PFSK-1 (cell line): Measurements from ENCODE around the gene NABP1. TPM values are rescaled to one million over a fixed set of nuclear protein-coding genes. Genes with fewer than 3 reads are reported as not detected.

ENCODE experiments used
- FOXP2 ChIP-seq: optimal IDR thresholded peaks from 2 replicates; pipeline ENCODE3; 2011; ENCODE audit warnings: borderline replicate concordance, control low read depth, inconsistent platforms; ENCODE audit not compliant: insufficient read depth; ENCODE audit errors: extremely low read length, extremely low read depth
- POLR2AphosphoS5 ChIP-seq: IDR thresholded peaks from 2 replicates; pipeline ENCODE4 v1.6.1; 2012; ENCODE audit warnings: low read depth, mild to moderate bottlenecking, control low read depth, low read length, moderate library complexity
- SIN3A ChIP-seq: IDR thresholded peaks from 2 replicates; pipeline ENCODE4 v1.6.1; 2012; ENCODE audit warnings: mild to moderate bottlenecking, low read length, moderate library complexity, borderline replicate concordance; ENCODE audit not compliant: insufficient read depth
- TAF1 ChIP-seq: IDR thresholded peaks from 2 replicates; pipeline ENCODE4 v1.6.1; 2012; ENCODE audit warnings: low read length, control low read depth, borderline replicate concordance; ENCODE audit not compliant: insufficient read depth
- polyA plus RNA-seq: library from polyadenylated mRNA; unstranded; fragments of >200 nt; gene quantifications from one replicate; pipeline ENCODE4 v1.2.1, GENCODE V29; 2012; ENCODE audit warnings: low read depth, missing spikeins; ENCODE audit not compliant: insufficient read length
- TF ChIP-seq, protein P1 (sequence below), 2 experiments: IDR thresholded peaks; 2 replicates each; pipeline versions ENCODE4 v1.6.1 to v1.8.0; 2011 to 2012; ENCODE audit warnings: low read depth in 2 of 2, low read length in 2 of 2, control low read depth in 1 of 2, inconsistent platforms in 1 of 2, mild to moderate bottlenecking in 1 of 2, moderate library complexity in 1 of 2; ENCODE audit not compliant: insufficient read depth in 1 of 2

Gene NABP1, protein sequence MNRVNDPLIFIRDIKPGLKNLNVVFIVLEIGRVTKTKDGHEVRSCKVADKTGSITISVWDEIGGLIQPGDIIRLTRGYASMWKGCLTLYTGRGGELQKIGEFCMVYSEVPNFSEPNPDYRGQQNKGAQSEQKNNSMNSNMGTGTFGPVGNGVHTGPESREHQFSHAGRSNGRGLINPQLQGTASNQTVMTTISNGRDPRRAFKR
- polyA plus RNA-seq = 3.7 TPM

DNA sequence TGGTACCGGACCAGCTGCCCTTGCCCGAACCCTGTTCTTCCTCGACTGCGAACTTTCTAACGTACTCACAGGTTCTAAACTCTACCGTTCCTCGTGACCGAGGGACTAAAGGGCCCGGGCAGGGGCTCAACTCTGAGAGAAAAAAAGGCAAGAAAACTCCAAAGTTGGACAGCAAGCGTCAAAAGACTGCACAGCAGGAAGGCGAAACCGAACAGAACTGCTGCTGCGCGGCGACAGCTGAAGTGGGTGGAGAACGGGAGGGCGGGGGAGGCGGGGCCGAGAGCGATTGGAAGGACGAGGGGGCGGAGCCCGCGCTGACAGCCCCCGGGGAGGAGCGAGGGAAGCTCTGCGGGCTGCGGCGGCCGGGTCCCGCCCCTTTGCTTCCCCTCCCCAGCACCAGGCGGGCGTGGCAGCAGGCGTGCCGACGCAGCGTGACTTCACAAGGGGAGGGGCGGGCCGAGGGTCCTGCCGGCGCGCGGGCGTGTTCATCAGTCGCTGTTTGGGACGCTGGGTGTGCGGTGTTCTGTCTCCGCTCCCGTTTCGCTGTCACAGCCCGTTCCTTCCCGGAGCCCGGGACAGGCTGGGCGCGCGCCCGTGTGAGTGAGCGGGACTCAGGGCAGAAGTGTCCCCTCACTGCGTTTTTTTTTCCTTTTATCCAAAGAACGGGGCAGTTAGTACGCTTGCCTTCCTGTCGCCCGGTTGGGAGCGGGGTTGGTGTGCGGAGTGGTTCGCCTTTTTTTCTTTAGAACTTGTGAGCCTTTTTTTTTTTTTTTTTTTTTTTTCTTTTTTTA is at the start of gene NABP1:
NABP1 (plus strand) TSS at position 491 of the 791 bp plus-strand sequence. CDS start 479 bp downstream, outside the sequence.
- TF ChIP-seq, protein P1, sequence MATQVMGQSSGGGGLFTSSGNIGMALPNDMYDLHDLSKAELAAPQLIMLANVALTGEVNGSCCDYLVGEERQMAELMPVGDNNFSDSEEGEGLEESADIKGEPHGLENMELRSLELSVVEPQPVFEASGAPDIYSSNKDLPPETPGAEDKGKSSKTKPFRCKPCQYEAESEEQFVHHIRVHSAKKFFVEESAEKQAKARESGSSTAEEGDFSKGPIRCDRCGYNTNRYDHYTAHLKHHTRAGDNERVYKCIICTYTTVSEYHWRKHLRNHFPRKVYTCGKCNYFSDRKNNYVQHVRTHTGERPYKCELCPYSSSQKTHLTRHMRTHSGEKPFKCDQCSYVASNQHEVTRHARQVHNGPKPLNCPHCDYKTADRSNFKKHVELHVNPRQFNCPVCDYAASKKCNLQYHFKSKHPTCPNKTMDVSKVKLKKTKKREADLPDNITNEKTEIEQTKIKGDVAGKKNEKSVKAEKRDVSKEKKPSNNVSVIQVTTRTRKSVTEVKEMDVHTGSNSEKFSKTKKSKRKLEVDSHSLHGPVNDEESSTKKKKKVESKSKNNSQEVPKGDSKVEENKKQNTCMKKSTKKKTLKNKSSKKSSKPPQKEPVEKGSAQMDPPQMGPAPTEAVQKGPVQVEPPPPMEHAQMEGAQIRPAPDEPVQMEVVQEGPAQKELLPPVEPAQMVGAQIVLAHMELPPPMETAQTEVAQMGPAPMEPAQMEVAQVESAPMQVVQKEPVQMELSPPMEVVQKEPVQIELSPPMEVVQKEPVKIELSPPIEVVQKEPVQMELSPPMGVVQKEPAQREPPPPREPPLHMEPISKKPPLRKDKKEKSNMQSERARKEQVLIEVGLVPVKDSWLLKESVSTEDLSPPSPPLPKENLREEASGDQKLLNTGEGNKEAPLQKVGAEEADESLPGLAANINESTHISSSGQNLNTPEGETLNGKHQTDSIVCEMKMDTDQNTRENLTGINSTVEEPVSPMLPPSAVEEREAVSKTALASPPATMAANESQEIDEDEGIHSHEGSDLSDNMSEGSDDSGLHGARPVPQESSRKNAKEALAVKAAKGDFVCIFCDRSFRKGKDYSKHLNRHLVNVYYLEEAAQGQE (IDR thresholded peaks at IDR 0.05; ENCODE audit: insufficient read depth in 1 of 2, low read depth in 2 of 2, low read length in 2 of 2) = peak; percentile 38 to 49; a peak in 1 of 4 replicates
- TF ChIP-seq POLR2AphosphoS5 (peak; percentile 98), FOXP2 (peak; percentile 85), SIN3A (peak; percentile 53; the same call in 1 of the 2 replicates), TAF1 (peak; percentile 99)

DNA sequence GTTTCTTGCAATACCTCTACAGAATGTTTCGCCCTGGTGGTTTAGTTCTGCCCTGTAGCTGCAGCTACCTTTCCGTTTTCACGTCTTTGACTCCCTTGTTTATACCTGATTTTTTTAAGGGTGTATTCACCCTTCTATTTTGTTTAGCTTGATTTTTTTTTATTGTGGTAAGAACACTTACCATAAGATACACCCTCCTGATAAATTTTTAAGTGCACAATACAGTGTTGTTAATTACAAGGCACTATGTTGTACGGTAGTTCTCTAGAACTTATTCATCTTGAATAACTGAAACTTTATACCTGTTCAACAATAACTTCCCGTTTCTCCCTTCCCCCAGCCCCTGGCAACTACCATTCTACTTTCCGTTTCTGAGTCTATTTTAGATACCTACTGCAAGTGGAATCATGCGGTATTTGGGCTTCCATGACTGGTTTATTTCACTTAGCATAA is 48.9 kb upstream of the NABP1 start:
- no peak for TF ChIP-seq FOXP2
- TF ChIP-seq TAF1 = no peak
- TF ChIP-seq, protein P1 (IDR thresholded peaks at IDR 0.05; ENCODE audit: insufficient read depth in 1 of 2, low read depth in 2 of 2, low read length in 2 of 2) = no peak

DNA sequence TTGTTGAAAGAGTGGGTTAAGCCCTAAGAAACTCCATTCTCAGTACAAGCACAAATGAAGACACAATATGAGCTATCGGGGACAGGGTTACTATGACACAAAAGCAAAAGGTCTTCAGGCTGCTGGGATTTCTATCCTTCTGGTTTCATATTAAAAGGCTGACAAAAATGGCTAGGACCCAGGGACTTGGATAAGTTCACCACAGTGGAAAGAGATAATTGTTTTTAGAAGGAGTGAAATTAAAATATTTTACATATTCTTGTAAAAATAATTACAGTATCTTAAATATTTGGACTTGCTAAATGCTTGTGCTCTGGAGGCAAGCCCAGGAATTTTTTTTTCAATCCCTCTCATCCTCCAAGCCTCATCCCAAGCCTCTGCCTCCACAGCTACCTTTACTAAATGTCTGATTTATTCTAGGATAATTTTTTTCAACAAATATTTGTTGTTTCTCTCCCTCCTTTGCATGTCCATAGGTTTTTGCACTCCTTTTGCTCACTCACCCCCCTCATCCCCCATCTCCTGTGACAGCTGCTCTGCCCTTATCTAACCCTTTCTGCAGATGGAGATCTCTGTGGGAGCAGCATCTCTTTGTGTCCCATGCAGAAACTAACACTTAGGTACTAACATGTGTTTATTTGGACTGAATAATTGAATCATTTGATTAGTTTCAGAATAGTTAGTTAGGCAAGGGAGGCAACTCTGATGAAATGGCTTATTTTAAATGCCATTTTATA is 47.8 kb upstream of the NABP1 start:
- TF ChIP-seq, protein P1 (IDR thresholded peaks at IDR 0.05; ENCODE audit: insufficient read depth in 1 of 2, low read depth in 2 of 2, low read length in 2 of 2) = no peak
- TF ChIP-seq SIN3A (no peak), FOXP2 (no peak), TAF1 (no peak), POLR2AphosphoS5 (no peak)

DNA sequence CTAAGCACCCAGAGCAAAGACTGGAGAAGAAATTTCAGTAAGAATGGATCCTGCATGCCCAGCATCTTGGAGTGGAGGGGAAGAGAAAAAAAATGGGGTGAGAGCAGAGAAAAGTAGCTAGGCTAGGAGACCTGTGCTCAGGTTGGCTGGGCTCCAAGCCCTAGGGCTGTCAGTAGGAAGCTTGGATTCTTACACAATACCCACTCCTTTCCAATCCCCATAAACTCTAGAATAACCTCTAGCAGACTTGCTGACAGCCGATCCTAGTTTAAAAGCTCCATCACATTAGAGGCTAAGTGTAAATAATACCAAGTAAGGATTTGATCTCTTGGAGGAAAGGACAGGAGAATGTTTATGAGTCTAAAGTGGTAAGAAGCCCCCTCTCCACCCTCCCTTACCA is 46.2 kb upstream of the NABP1 start:
- TF ChIP-seq, protein P1 (IDR thresholded peaks at IDR 0.05; ENCODE audit: insufficient read depth in 1 of 2, low read depth in 2 of 2, low read length in 2 of 2) = no peak
- TF ChIP-seq SIN3A (no peak), FOXP2 (no peak), POLR2AphosphoS5 (no peak), TAF1 (no peak)
